Activated T-cell treated with anti-CD3 and anti-CD28 coated beads for 1 hour (primary cell): ENCODE results near the gene RHBDD1.

ENCODE experiments used
- DNase-seq: peaks from one replicate; pipeline ENCODE4 v3.0.0-alpha.2; 2020; ENCODE audit warnings: low read depth

The RHBDD1 gene, protein sequence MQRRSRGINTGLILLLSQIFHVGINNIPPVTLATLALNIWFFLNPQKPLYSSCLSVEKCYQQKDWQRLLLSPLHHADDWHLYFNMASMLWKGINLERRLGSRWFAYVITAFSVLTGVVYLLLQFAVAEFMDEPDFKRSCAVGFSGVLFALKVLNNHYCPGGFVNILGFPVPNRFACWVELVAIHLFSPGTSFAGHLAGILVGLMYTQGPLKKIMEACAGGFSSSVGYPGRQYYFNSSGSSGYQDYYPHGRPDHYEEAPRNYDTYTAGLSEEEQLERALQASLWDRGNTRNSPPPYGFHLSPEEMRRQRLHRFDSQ

DNA sequence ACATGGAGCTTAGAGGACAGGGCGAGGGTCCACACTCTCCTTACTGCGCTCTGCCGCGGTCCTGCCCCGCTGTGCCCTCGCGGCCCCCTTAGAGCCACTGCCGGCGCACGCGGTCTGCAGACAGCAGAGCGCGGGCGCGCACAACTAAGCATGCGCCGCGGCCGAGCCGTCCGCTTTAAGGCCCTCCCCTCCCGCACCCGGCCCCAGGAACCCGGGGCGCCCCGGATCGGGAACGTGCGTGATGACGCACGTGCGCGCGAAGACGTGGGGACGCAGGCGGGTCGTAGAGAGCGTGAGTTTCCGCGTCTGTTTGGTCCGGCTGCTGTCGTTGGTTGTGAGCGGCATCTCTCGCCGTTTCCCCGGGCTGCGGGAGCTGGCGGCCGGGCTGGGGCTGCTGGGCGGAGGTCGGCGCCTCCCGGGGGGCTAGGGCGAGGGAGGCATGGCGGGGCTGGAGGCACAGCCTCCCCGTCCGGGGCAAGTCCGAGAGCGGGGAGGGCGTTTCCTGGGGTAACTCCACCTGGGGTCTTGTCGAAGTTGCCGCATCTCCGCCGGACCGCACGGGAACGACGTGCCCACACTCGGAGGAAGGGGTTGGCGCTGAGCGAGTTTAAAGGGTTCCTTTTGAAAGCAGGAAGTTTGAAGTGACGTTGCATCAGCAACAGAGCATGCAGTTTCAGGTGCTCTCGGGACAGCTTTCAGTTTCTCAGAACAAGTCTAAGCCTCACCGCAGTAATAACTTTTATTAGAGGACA is at the start of gene RHBDD1:
Gene RHBDD1, plus strand, starts transcription at position 259 of the 752 bp plus-strand sequence. CDS start 28,640 bp downstream, outside the sequence.
- peak; percentile 90 for DNase-seq

DNA sequence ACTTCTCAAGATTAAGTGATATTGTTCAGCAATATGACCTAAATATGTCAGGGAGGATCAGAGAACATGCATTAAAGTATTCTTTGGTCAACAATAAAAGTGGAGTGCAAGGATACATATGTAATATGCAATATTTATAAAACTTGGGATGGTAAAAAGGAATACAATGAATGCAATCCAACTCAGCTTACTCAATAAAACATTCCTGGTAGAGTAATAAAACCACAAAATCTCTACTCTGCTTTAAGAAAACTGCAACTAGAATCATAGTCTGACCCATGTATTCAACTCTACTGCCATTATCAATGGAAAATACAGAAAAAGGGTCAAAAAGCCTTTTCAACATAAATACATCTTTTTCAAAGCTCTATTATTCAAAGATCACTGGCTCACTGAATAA is 47.8 kb upstream of the RHBDD1 start:
- DNase-seq = no peak

DNA sequence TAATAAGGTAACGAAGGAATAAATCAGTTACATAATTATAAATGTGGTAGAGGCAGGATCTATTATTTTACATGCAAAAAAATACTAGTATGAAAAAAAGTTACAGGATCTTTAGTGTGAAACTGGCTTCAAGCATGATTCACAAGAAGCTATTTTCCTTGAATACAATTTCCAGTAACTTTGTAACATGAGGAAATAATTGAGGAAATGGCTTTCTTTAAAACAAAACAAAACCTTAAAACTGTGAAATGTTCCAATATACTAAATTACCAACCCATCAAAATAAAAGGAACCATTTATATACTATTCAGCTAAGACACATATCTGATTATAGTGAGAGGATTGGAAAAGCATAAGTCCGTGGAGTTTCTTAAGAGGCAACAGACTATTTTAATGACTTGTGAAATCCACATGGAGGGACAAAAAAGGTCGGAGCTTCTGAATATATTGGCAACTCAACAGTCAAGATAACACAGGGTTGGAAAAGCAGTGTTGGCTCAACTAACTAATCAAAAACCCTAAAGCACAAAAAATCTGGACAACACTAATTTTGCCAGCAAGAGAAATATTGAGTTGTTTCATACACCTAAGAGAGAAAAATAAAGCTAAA is 46.9 kb upstream of the RHBDD1 start:
- no peak for DNase-seq

DNA sequence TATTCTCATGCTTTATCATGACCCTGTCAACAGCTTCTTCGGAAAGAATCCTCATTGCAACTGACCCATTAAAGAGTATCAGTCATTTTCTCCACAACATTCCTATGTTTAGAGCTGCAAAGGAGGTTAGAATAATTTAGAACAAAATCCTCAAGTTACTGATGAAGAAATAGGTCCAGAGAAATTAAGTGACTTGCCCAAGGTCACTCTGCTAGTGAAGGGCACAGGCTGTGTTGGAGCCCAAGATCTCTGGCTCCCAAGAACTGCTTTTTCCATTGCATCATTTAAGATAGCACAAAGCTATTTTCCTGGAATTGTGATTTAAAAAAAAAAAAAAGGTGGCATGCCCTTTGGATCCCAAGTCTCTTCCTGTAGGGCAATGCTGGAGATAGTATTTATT is 45.8 kb upstream of the RHBDD1 start:
- DNase-seq = no peak

DNA sequence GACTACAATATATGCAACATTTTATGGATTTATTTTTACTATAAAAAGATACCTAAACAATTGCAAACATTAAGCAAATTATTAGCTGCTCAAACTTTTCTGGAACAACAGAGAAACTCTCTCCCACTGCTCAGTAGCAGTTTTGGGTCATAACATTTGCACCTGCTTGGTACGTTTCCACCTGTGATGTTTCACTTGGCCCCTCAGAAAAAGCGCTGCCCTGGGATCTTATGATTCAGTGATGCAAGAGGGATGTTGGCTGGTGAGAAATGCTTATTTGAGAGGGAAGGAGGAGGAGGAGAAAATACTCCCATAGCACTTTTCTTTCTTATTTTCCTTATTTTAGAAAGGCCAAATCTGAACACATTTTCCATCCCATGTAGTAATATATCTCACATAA is 45.4 kb upstream of the RHBDD1 start:
- DNase-seq = no peak

DNA sequence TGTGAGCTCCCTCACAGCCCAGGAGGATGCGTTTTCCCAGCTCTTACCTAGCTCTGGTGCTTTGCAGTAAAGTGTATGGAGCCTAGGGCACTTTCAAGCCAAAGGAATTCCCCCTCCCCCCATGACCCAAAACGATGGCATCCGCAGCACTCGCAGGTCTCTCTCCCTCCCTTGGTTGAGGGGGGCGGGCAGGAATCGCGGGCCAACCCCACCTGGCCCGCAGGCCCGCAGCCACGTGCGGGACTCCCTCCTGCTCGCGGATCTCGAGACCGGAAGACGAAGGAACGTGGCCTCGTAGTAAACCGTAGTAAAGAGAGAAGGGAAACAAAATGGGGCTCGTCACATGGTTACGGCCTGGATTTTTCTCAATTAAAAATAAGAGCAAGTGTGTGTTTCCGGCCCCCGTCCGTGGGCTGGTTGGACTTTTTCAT is 44.8 kb upstream of the RHBDD1 start:
- DNase-seq = no peak

DNA sequence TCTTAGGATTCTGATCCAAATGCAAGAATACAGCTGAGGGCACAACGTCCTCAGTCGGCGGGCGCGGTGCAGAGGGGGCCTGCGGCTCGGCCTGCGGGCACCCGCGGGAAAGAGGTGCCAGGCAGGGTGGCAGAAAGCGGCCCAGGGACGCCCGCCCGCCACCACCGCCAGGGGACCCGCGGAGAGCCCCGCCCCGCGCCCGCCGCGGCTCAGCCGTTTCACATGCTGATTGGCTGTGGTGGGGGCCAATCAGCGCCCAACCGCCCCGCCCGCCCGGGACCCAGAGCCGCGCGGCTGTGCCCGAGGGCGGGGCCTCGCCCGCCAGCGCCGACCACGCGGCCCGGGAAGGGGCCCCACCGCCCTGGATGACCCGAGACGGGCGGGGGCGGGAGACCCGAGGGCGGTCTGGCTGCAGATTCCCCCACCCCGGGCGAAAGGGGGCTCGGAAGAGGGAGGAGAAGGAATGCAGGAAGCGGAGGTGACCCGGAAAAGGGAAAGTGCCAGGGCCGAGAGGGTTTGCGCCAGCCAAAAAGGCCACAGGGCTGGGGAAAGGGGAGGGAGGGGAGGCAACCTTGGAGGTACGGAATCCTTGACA is 44.3 kb upstream of the RHBDD1 start:
- DNase-seq = peak; percentile 87

DNA sequence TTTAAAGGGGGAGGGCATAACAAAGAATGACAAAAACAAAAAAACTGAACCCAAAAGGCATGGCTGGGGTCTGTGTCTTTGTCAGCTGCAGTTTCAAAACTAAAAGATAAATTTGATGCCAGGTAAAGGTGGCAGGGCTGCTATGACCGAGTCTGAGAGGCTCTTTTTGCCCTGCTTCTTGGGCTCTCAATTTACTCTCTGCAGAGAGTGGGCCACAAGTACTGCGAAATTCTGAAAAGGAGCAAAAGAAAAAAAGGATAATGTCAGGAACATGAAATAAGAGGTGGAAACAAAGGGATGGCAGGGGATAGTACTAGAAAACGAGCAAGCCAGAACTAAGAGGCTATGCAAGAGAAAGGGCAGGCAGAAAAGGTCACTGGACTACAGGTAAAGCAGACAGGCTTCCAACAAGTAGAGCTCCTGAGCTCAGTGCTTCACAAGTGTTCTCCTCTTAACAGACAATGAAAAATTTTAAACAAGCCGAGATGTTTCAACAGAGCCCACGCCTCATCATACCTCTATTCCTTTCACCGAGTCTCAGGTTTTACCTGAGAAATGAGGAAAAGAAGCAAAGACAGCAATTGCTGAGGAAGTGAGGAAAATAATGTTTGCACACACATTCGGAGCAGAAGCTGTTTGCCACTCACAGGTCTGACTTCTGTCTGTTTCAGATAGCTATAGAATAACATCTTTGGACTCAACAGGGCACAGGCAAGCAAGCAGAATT is 43.5 kb upstream of the RHBDD1 start:
- DNase-seq = no peak

DNA sequence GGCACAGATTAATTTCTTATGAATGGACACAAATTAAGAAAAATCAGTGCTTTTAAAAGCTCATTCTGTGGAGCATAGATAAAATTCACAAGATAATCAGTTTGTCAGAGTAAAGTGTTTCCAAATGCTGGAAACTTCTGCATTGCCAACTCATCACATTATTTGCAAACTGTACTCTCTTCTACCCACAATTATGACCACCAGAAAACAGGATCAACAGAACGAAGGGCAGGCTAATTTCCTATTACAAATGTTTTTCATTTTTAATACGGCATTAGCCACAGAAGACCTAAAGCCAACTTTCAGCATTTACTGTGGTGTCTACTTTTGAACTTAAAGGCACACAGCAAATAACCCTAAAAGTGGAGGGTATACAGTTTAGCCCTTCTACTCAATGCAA is 42.2 kb upstream of the RHBDD1 start:
- DNase-seq = no peak

DNA sequence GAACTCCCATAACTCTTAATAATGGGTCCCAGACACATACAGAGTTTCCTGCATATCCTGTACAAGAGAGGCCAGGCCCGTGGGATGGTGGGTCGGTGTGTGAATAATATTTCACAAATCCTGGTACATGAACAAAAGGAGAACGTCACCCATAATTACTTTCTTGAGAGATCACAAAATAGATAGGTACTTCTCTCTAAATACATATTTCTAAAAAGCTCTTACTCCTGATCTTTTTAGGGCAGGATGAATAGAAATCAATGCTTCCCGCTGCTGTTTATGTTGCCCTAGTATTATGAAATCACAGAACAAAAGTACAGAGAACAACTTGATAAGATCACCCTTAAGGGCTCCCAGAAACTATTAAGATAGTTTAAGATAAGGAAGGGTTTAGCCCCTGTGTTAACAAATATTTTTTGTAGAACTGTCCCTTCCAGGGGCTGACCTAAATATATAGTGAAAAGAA is 41.6 kb upstream of the RHBDD1 start:
- DNase-seq = no peak

DNA sequence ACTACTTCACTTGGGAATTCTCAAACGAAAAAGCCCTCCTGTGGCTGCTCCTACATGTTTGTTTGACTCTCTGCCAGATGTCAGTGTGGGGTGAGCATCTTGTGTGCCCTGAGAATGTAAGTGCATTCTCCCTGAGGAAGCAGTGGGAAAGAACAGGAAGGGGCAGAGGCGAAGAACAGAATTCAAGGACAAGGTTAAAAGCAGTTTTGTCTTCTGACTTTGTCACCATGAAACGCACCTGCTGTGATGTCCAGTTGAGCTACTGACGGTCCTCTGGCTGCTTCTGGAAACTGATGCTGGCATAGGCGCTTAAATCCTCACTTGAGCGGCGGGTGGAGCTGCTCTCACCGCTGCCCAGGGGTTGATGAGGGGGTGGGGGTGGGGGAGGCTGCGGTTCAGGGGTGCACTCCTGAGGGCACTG is 41.1 kb upstream of the RHBDD1 start:
- no peak for DNase-seq

DNA sequence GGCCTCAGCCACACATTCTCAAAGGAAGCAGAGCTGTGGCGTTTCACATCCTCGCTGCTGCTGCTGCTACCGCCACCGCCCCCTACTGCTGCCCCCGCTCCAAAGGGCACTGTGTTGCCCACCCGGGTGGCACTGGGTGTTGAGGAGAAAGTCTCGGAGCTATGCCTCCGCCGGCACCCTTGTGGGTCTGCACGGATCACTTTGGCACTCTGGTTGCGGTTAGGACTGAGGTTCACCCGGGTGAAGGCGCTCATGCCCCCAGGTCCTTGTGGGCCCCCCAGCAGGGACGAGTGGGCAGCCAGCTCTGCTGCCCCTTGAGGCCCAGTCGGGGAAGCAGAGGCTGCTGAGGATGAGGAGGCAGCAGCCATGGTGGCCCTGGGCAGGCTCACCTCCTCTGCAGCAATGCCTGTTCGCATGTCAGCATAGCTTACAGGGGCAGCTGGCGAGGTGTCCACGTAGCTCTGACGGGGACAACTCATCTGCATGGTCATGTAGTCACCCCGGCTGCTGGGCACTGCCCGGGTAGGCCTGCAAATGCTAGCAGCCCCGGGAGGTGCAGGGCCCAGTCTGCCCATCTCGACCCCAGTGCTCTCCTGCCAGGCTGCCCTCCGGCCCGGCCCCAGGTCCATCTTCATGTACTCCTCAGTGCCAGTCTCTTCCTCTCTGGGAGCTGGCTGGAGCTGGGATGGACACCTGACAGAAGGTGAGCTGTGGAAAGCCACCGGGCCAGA is 40.4 kb upstream of the RHBDD1 start:
- no peak for DNase-seq

DNA sequence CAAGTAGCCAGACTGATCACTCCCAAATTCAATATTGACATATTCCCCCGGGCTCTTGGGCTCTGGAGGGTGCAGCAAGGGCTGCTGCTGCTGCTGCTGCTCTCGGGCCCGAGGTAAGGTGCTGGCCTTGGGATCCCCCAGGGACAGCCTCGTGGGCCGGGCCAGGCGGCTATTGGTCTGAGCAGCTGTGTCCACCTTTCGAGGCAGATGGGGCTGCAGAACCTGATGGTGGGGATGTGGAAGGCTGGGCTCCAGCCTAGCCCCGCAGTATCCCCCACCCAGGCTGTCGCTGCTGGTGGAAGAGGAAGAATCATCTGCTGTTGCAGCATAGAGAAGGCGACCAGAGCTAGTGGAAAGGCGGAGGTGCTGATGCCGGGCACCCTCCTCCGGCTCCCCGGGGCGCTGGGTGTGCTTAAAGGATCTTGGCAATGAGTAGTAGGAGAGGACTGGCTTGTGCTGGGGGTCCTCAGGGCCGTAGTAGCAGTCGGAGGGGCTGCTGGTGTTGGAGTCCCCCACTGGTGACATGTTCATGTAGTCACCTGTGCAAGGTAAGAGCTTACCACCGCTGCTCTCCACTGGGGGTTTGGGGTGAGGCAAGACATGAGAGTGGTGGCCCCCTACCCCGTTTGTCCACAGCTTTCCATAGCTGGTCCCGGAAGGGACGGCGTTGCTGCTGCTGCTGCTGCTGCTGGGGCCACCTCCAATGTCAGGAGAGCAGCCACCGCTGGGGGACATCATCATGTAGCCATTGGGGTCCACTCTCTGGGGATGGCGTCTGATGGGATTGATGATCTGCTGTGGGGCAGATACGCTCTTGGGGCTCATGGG is 39.6 kb upstream of the RHBDD1 start:
- DNase-seq = no peak

DNA sequence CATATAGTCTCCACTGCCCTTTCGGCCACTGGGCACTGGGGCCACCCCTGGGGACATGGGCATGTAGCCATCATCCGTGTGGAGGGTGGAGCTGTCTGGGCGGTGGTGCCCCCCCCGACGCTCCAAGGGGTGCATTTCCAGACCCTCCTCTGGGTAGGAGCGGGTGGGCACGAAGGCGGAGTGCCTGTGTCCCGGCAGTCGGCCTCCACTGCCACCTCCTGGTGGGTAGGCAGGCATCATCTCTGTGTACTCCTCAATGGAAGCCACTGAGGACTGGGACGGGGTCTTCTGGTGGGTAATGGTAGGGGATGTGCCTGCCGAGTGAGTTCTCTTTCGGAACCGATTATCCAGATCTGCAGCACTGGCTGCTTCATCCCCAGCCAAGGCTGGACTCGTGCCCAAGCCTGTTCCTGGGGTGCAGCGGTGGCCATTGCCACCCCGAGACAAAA is 39.0 kb upstream of the RHBDD1 start:
- DNase-seq = no peak

DNA sequence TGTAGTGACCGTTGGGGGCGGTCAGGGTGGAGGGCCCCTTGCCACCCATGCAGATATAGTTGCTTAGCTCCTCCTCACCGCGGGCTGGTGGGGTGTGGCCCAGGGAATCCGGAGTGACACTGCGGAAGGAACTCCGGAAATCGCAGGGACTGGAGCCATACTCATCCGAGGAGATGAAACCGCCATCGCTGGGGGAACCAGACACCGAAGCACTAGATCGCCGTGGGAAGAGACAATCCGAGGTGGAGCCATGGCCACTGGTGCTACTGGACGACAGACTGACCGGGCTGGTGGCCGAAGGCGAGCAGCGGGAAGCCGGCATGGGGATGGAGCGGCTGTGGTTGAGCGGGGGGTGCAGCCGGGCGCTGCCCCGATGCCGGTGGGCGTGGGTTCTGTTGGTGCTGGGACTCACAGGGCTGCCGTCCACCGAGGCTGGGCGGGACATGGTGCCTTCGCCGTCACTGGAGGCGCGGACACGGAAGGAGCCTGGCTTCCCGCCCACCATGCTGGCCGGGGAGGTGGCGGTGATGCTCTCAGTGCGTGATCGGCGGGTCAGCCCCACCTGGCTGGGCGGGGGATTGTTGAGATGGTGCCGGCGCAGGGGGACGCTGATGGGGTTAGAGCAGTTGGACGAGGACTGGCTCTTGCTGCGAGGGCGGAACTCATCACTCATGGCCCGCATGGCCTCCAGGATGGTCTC is 38.4 kb upstream of the RHBDD1 start:
- DNase-seq = no peak

DNA sequence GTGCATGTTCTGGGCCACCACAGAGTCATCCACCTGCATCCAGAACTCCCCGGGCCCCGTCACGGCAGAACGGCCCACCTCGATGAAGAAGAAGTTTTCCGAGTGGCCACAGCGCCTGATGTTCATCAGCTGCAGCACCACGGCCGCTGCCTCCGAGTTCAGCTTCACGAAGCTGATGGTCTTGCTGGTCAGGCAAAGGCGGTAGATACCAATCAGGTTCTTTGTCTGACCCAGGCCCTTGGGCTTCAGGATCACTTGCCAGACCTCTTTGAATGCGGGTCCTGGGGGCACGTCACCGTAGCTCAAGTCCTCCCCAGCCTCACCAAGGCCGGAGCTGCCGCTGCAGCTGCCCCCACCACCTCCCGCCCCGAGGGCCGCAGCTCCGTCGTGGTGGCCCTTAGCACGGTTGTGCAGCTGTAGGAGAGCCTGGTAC is 37.8 kb upstream of the RHBDD1 start:
- no peak for DNase-seq

DNA sequence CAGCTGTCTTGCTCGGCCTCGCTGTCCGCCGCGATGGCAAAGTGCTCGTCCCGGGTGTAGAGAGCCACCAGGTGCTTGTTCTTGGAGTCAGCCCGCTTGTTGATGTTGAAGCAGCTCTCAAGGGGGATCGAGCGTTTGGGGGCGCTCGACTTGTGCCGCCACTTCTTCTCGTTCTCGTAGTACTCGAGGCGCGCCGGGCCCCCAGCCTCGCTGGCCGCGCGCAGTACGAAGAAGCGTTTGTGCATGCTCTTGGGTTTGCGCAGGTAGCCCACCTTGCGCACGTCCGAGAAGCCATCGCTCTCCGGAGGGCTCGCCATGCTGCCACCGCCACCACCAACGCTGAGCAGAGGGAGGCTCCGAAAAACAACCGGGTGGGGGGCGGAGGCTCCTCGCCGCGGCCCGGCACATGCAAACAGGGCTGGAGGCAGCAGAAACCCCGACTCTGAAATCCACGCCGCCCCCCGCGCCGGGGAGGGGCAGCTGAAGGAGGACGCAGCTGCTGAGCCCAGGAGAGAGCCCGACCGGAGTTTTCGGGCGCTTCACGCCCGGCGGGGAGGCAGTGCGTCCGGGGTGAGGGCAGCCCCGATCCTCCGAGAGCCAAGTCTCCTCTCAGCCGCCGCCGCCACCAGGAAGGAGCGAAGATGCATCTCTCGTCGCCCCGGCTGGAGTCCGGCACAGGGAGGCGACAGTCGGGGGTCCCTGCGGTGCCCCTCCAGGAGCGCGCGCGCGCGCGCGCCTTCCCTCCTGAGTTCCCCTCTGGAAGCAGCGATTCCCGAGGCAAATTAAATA is 37.2 kb upstream of the RHBDD1 start:
- peak; percentile 33 for DNase-seq

DNA sequence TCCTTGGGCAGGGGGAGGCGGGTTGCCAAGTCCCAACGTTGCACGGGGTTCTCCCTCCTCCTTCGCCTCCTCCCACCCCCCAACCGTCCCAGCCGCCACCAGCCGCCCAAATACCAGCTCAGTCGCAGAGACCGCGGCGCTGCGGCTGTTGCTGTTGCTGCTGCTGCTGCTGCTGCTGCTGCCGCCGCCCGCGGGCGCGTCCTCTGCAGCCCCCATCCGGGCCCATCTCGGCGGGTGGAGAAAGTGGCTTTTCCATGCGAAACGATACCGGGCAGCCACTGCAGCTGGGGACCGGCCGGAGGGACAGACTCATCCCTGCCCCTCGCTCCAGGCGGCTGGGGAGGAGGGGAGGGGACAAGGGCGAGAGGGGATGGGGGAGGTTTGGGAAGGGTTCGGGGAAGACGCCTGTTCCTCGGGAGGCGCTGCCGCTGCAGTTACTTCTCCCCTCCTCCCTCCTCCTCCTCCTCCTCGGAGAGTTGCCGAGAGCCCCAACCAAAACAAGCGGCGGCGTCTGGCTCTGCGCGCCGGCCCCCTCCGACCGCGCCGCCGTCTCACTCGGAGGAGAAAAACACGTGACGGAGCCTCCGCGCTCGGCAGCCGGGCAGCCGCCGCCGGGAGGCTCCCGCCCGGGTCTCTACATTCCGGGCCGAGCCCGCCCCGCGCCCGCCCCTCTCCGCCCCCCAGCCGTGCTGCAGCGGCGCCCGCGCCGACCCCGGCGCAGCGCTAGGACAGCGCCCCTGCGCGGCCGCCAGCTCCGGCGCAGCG is 36.5 kb upstream of the RHBDD1 start, which contains the start of gene IRS1:
Gene IRS1, minus strand, starts transcription at position 610 of the 765 bp plus-strand sequence. CDS start 1,082 bp downstream, outside the sequence.
- peak; percentile 38 for DNase-seq
